Medulla oblongata (tissue), 1 donor: ENCODE data around the gene URB2.
A peak's percentile ranks its signal among the peaks of the same experiment; 100 is the strongest.
"Not testable (repeated sequence)": the region's sequence is repeated elsewhere in the genome, so short reads cannot be mapped to it uniquely, and the experiment has no call there.

Experiments
- DNase-seq: peaks from one replicate; pipeline ENCODE4 v3.0.0-alpha.2; 2015; ENCODE audit errors: extremely low spot score

The URB2 gene

DNA sequence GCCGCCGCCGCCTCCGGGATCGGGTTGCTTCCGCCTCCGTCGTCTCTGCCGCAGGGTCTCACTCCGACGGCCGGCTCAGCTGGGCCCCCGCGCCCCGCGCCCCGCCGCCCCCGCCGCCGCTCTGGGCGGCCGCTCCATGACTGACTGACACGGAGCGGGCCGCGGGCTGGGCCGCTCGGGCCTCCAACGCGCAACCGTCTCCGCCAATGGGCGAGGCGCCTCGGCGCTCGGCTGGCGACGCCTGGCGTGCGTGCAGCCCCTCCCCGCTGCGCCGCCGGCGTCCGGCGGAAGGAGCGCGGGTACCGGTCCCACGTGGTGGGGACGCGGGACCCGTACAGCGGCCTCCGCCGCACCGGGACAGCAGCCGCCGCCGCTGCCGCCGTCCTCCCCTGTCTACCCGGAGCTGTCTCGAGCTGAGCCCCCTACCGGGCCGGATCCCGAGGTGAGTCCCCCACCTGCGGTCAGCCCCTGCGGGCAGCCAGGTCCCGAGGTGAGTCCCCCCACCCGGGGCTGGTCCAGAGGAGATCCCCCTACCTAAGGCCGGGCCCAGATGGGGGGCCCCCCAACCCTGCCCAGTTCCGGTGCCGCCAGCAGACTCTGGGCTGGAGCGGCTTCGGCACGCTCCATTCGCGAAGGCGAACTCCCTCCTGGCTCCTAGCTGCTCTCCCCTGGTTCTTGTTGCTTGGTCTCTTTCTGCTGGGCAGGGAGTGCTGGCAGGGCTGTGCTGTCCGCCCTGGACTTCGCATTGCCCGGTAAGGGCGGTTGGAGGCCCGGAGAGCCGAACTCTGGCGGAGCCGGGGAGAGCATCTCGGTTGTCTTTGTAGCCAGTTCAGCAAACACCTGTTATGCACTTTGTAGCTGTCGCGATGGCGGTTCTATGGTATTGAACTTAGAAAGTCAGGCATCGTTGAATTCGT, at the start of gene URB2, which contains the start of gene TAF5L:
TSS of gene URB2 (plus strand) at position 333 of the 917 bp plus-strand sequence. CDS start 1,387 bp downstream, outside the sequence.
TSS of gene TAF5L (minus strand) at position 208 of the 917 bp plus-strand sequence. CDS start 11,640 bp downstream, outside the sequence.
- DNase-seq = peak; percentile 92

DNA sequence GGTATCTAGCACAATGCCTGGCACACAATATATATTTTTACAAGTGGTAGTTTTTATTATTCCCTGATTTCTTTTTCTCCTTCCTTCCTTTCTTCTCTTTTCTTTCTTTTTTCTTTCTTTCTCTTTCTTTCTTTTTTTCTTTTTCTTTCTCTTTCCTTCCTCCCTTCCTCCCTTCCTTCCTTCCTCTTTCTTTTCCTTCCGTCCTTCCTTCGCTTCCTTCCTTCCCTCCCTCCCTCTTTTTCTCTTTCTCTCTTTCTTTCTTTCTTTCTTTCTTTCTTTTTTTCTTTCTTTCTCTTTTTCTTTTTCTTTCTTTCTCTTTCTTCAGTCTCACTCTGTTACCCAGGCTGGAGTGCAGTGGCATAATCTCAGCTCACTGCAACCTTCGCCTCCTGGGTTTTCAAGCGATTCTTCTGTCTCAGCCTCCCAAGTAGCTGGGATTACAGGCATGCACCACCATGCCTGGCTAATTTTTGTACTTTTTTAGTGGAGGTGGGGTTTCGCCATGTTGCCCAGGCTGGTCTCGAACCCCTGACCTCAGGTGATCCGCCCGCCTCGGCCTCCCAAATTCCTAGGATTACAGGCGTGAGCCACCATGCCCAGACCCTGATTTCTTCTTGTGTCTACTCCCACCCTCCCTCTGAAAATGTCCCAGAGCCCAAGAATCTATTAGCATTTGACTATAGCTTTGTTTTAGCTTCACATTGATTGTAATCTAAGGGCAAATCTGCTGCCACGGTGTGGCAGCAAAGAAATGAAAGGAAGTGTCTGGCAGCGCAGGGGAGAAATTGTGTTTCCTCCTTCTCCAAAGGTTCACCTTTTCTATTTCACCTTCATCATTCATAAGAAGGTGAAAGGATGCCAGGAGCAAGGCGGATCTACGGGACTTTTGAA, 47.6 kb upstream of the URB2 start:
- DNase-seq = no peak

DNA sequence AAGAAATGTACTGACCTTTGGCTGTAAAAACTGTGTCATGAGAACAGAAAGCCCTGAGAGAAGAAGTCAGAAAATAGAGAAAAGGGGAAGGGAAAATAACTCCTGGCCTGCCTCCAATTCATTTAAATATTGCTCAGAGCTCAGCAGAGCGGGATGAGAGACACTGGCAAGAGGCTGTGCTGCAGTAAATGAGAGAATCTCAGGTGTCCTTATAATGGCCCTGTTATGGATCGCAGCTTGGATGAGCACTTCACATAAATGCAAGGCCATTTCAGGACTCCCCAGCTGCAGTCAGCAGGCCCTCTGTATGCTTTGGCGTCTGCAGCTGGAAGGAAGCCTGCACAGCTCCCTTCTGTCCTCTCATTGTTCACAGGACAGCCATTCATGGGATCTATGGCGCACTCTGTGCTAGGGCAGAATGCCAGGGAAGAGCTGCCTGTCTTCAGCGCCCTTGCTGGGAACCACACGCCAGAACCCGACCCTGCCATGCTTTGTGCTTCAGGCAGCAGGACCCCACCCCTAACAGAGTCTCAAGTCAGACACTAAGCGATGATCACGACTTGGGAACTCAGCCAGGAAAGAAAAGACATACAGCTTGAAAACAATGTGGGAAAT, 46.9 kb upstream of the URB2 start:
- DNase-seq = peak; percentile 96

DNA sequence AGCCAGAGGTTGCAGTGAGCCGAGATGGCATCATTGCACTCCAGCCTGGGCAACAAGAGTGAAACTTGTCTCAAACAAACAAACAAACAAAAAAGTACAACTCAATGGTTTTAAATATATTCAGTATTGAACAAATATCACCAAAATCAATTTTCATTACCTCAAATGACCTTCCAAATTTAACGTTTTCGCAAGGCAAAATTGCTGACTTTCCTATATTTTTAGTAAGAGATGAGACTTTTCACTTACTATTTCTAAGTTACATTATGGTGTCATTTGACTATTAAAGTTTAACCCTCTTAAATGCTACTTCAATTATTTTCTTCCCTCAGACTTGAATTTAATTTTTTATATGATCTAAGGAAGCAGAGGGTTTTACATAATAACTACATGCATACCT, 44.6 kb upstream of the URB2 start:
- DNase-seq = no peak

DNA sequence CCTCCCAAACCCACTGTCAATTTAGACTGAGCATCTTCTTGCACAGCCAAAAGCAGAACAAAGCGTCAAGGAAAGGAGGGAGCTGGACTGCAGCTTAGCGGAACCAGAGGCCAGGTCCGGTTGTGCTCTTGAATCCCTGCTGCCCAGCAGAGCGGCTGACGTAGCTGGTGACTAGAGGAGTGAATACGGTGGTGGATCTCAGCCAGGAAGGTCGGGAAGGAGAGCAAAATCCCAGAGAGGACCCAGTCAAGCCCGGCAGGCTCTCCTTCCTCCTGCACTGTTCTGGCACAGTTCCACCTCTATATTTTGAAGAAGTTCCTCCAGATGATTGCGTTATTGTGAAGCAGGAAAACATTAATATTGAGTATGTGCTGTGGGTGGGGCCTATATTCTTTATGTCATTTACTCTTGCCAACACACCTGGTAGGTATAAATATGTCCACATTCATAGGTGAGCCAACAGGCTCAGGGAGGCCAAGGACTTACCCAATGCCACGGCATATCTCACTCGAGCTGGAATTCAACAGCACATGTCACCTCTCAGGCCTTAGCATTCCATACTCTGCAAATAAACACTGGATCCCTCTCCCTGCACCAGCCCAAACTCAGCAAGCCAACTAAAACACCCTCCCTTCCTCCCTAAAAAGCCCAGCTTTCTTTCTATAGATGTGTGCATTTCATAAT, 43.9 kb upstream of the URB2 start:
- peak; percentile 77 for DNase-seq

DNA sequence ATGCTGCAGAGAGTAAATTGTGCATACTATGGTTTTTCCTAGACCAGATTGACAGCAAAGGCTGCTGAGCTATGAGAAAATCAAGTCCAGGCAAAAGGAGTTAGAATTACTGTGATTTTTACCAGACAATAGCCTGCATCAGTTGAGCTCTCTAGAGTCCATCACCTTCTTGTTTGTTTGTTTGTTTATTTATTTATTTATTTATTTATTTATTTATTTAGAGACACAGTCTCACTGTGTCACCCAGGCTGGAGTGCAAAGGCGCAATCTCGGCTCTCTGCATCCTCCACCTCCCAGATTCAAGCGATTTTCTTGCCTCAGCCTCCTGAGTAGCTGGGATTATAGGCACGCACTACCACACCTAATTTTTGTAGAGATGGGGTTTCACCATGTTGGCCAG, 43.3 kb upstream of the URB2 start:
- no peak for DNase-seq

DNA sequence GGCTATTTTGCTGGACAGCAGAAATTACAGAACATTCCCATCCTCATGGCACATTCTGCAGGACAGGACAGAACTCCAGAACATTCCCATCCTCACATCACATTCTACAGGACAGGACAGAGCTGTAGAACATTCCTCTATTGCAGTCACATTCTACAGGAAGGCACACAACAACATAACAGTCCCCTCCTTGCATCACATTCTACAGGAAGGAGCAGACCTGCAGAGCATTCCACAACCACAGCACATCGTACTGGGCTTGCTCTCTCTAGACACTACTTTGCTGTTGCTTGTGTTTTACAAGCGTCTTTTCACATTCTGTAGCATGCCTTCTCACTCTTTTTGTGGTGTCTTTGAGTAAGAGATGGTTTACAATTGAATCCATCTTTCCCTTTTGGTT, 40.7 kb upstream of the URB2 start:
- DNase-seq = no peak

DNA sequence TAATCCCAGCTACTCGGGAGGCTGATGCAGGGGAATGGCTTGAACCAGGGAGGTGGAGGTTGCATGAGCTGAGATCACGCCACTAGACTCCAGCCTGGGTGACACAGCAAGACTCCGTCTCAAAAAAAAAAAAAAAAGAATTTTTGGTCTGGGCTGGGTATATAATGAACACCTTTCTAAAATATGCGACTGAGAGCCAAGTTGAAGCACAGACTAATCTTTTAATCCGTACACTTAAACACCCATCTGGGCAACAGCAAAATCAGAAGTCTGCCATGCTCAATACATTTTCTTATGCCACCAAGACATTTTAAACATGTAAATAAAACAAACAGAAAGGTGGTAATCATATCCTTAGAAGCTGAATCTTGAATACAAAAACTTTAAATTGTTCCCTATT, 35.9 kb upstream of the URB2 start:
- DNase-seq = no peak

DNA sequence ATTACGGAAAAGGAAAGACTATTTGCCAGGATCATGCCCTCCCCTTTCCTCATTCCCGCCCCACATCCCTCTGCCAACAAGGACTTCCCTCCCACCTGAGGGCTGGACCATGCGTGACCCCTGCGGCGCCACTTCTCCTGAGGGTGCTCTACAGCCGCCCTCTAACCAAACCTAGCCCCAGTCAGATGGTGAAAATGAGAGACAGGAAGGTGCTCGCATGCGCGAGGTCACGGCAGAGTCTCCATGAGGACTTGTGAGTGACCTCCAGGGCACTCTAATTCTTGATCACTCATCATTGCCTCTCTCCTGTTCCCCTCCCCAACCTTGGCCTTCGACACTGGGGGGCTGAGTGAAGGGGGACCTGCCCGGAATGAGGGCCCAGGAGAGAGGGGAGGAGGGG, 32.2 kb upstream of the URB2 start:
- DNase-seq = no peak

DNA sequence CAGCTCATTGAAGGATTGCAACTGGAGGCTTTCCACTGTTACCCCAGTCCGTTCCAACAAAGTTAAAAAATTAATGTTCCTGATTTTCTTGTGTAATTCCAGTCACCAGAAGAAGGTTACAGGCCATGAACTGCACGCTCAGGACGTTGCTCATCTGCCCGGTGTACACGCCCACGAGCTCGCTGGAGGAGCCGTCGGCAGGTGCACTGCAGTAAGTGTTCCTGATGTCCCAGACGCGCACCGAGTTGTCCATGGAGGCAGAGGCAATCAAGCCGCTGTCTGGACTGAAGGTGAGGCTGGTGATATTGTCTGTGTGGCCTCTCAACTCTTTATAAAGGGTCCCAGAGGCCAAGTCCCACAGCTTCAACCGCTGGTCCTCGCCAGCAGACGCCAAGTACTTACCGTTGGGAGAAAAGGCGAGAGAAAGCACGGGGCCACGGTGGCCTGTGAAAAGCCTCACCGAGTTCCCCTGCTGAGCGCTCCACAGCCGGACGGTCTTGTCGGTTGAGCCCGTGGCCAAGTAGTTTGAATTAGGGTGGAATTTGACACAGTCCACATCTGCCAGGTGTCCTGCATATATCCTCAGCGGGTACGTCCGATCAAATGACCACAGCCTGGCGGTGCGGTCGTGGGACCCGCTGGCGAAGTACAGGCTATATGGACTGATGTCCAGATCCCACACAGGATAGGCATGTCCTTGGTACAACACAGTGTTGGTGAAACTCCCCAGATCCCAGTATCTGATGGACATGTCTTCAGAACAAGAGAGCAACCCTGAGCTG, 31.6 kb upstream of the URB2 start:
- DNase-seq = no peak

DNA sequence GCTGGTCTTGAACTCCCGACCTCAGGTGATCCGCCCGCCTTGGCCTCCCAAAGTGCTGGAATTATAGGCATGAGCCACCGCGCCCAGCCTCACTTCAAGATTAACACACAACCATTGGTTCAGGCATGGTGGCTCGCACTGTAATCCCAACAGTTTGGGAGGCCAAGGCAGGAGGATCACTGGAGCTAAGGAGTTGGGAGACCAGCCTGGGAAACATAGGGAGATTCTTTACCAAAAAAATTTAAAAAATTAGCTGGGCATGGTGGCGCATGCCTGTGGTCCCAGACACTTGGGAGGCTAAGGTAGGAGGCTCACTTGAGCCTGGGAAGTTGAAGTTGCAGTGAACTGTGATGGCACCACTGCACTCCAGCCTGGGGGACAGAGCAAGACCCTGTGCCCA, 30.2 kb upstream of the URB2 start:
- not testable (repeated sequence) for DNase-seq

DNA sequence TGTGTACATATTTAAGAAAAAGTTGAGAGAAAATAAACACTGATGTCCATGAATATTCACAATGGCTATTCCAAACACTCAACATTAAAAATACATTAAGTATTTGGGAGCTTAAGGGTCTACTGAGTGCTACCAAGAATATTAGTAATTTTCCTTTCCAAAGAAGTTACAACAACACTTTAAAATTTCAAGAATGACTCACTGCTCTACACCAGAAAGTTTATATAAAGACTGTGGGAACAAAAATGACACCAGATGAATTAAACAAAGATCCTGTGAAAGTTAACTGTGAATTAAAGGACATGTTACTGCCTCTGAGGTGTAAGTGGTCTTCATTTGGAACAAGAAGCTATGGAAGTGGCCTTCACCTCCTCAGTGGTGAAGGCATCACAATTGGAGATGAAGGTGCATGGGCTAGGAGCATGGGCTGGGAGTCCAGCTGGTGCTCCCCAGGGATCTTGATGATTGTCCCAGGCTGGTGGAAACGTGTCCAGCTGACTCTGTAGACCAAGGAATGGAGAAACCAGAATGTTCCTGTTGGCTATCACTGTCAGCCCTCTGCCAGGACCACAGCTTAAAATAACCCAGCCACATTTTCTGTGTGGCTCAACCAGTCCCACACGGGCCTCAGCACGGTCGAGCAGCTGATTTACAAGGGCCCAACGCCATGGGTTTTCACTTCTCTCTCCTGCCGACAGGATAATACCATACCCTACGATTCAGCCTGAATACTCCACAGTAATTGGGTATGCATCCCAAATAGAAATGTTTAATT, 28.9 kb upstream of the URB2 start:
- DNase-seq = peak; percentile 48

DNA sequence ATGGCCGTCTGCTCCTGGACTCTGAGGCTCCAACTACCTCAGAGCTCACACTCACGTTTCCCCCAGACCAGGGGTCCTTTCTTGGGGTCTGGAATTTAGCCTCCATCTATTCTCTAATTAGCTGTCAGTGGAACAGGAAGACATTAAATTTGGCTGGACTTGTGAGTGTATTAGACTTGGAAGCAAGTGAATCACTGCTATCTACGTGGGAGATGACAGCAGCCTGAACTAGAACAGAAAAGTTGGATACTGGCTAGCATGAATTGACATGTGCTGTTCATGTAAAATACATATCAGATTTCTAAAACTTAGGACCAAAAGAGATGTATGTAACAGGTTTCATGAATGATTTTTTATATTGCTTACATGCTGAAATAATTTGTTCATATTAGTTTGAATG, 28.2 kb upstream of the URB2 start:
- no peak for DNase-seq

DNA sequence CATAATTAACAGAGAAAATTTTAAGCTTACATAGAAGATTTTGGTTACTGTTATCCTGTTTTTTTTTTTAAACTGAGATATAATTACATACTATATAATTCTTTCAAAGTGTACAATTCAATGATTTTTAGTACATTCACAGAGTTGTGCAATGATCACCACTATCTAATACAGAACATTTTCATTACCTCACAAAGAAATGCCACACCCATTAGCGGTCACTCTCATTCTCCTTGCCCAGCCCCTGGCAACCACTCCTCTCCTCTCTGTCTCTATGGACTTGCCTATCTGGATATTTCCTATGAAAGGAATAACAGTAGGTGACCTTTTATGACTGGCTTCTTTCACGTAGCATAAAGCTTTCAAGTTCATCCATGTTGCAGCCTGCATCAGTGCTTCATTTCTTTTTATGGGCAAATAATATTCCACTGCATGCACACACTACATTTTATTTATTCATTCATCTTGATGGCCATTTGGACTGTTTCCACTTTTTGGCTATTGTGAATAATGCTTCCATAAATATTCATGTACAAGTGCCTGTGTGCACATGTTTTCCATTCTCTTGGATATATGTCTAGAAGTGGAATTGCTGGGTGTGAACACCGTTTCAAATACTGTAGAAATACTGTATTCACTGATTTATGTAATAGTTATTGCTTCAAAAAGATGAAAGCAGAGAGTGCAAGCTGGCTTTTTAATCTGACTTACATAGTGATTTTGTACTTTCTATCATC, 26.7 kb upstream of the URB2 start:
- DNase-seq = no peak

DNA sequence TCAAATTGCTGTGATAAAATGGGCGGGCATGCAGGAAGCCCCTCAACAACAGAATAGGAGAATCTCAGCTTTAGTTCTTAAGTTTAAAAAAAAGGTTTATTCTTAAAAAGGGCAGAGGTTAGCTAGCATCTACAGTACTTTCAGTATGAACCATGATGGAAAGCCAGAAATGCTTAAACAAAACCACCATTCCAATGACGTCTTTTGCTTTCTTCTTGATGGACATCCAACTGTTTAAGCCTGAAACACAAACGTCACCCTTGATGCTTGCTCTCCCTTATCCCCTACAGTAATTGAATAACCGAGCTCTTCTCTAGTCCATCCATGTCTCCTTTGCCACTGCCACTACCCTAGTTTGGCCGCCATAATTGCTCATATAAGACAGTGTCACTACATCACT, 25.8 kb upstream of the URB2 start:
- no peak for DNase-seq

DNA sequence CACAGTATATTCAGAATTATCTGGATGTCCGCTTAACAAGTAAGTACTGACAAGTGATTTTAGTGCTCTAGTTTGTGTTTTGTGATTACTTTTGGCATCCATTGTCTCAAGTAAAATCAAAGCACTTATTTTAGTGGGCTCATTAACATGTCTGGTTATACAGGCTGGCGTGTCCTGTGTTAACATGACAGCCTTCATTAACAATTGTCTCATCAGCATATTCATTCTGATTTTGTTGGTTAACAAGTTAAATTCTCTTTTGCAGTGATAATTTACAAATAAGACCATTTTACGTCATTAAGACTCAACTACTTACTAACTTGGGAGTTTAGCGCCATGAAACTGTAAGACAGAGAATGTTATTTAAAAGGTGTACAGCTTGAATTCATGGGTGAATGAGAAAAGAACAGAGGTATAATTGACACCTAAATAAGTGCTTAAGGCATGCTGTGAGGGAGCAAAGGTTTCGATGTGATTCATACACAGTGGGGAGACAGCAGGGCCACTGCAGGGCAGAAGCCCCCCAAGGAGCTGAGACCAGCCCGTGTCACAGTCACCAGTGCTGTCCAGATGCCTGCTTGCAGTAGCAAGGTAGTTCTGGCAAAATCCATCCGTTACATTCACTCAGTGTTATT, 22.6 kb upstream of the URB2 start:
- DNase-seq = no peak

DNA sequence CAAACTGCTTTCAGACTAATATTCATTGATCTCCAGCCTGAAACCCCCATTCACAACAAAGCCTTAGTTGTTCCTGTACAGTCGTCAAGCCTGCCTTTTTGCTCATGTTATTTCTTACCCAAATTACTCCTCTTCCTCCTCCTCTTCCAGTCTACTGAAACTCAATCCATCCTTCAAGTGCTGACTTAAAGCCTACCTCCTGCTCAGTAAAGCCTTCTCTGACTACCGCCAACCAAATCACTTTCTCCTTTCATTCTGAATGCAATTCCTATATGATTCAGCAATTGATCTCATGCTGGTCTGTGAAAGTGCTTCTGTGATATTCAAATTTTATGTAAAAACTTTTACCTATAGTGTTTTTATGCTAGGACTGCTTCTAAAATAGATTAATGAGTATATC, 18.7 kb upstream of the URB2 start:
- DNase-seq = no peak

DNA sequence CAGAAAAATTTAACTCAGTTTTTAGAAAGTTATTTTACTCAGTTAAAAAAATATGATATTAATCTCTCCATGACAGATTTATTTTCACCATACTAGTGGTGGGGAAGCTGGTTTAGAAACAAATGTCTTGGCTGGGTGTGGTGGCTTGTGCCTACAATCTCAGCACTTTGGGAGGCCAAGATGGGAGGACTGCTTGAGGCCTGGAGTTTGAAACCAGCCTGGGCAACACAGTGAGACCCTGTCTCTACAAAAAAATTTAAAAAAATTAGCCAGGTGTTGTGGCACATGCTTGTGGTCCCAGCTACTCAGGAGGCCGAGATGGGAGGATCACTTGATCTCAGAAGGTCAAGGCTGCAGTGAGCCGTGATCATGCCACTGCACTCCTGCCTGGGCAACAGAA, 17.5 kb upstream of the URB2 start:
- no peak for DNase-seq

DNA sequence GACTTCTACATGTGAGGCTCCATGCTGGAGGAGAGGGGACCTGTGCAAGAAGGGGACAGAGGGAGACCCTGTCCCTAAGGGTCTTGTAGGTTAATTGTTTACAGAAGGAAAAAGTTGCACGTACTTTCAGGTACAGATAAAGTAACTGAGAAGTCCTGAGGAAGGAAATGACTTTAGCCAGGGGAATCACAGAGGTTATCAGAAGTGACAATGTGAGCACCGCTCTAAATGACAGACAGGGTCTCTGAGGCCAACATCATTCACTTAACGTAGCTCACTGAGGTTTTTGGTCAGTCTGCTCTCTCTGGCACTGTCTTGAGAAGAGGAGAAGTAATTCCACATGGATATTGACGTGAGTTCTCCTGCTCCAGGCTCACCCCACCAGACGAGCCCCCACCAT, 12.1 kb upstream of the URB2 start:
- DNase-seq = no peak
